ENCODE results near the gene FIBIN. TPM values are rescaled to one million over a fixed set of nuclear protein-coding genes. Genes with fewer than 3 reads are reported as not detected.

Gene FIBIN
- total RNA-seq, 1 experiment from 2014 or later: not detected

DNA sequence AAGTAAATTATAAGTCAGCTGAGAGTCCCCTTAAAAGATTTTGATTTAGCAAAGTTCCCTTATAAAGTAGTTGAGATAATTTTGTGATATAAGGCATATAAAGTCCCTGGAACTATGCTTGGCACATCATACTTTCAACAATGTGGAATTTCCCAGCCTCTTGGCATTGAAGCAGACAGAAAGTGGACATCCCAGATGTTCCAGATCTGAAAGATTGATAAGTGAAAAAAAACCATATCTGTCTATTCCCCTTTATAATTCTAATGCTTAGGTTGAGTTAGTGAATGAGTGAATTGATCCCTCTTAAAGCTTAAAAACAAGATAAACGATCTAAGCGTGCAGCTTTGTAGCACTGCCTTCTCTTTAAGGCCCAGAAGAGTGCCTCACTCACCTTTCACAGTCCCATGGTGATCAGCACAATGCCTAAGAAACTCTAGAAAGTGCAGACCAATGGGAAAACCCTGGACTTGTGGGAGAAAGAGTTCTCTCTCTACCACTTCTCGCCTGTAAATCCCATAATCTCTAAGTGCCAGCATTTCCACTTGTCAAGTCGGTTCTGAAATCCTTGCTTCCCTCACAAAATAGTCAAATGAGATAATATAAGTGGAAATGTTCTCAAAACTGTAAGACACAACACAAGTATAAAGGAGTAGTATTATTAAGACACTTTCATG is 17.8 kb downstream of the FIBIN start:
- H3K79me2 ChIP-seq (ENCODE audit: insufficient read depth, low read length): no peaks in the 10 kb centered on the region
- H3K27me3 ChIP-seq (ENCODE audit: insufficient read depth, low read length): no peaks in the 10 kb centered on the region
- RAD21 ChIA-PET (ENCODE audit: low non-redundant PET in 1 of 2, low total read pairs in 2 of 2, uncharacterized antibody in 2 of 2, unreplicated experiment in 2 of 2): no interaction called here
- no peaks in the 10 kb centered on the region; a peak in 1 of 4 replicates for H3K36me3 ChIP-seq (ENCODE audit: control insufficient read depth in 1 of 2, insufficient read depth in 2 of 2, low read length in 2 of 2)
- DNase-seq (ENCODE audit: low read depth, low spot score) (no peak), ATAC-seq (no peak)
- intact Hi-C loops (cut with micrococcal nuclease): no loop called here
- H3K9ac ChIP-seq (ENCODE audit: low read length): no peak overlapping the region
- no peak overlapping the region for H3K4me3 ChIP-seq (replicated peaks in 1 of 2; ENCODE audit: low read depth in 1 of 2, low read length in 2 of 2)
- no peaks in the 10 kb centered on the region for H3K4me1 ChIP-seq (ENCODE audit: control insufficient read depth in 1 of 2, insufficient read depth in 2 of 2, low read length in 2 of 2)
- no peak overlapping the region for H3K4me2 ChIP-seq (ENCODE audit: low read length)
- H3K9me3 ChIP-seq (ENCODE audit: control insufficient read depth in 1 of 2, insufficient read depth in 1 of 2, low read depth in 1 of 2, low read length in 2 of 2): 0 out of 4 replicates have a peak, but pooled peaks cover 0 to 3% of the 10 kb centered on the region in 2 experiments
- H2AFZ ChIP-seq (ENCODE audit: low read depth, low read length, poor library complexity, severe bottlenecking): no peak overlapping the region
- no peaks in the 10 kb centered on the region for H4K20me1 ChIP-seq (ENCODE audit: insufficient read depth)
- H3K27ac ChIP-seq (ENCODE audit: low read depth, low read length): no peak overlapping the region
- no peaks in the 10 kb centered on the region for H3K9me2 ChIP-seq (ENCODE audit: insufficient read depth)
- BruUV-seq (replicated peaks): no TSS peak
- CTCF ChIA-PET: no interaction called here
- TF ChIP-seq, protein P1, sequence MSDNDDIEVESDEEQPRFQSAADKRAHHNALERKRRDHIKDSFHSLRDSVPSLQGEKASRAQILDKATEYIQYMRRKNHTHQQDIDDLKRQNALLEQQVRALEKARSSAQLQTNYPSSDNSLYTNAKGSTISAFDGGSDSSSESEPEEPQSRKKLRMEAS (IDR thresholded peaks at IDR 0.05): no peak
- TF ChIP-seq EZH2 (IDR thresholded peaks at IDR 0.05) (no peak), EGR1 (IDR thresholded peaks at IDR 0.05; ENCODE audit: low read depth) (no peak), CBX3 (IDR thresholded peaks at IDR 0.05; ENCODE audit: low read depth) (no peak), POLR2AphosphoS5 (IDR thresholded peaks at IDR 0.05; ENCODE audit: low read depth, low read length) (no peak), CEBPB (IDR thresholded peaks at IDR 0.05; ENCODE audit: low read depth) (no peak), RAD21 (IDR thresholded peaks at IDR 0.05; ENCODE audit: low read depth) (no peak), SRF (IDR thresholded peaks at IDR 0.05; ENCODE audit: low read depth) (no peak), FOSL1 (IDR thresholded peaks at IDR 0.05; ENCODE audit: low read depth) (no peak), SP1 (IDR thresholded peaks at IDR 0.05; ENCODE audit: low read depth) (no peak), EZH2phosphoT487 (IDR thresholded peaks at IDR 0.05; ENCODE audit: borderline replicate concordance) (no peak), JUND (IDR thresholded peaks at IDR 0.05) (no peak), ELF1 (IDR thresholded peaks at IDR 0.05; ENCODE audit: borderline replicate concordance, low read depth) (no peak), POLR2A (IDR thresholded peaks at IDR 0.05; ENCODE audit: borderline replicate concordance, extremely low read depth, insufficient read depth, insufficient read length) (no peak), ZFX (IDR thresholded peaks at IDR 0.05) (no peak)
- TF ChIP-seq, protein P2, sequence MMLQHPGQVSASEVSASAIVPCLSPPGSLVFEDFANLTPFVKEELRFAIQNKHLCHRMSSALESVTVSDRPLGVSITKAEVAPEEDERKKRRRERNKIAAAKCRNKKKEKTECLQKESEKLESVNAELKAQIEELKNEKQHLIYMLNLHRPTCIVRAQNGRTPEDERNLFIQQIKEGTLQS (IDR thresholded peaks at IDR 0.05): no peak
- TF ChIP-seq, protein P3, sequence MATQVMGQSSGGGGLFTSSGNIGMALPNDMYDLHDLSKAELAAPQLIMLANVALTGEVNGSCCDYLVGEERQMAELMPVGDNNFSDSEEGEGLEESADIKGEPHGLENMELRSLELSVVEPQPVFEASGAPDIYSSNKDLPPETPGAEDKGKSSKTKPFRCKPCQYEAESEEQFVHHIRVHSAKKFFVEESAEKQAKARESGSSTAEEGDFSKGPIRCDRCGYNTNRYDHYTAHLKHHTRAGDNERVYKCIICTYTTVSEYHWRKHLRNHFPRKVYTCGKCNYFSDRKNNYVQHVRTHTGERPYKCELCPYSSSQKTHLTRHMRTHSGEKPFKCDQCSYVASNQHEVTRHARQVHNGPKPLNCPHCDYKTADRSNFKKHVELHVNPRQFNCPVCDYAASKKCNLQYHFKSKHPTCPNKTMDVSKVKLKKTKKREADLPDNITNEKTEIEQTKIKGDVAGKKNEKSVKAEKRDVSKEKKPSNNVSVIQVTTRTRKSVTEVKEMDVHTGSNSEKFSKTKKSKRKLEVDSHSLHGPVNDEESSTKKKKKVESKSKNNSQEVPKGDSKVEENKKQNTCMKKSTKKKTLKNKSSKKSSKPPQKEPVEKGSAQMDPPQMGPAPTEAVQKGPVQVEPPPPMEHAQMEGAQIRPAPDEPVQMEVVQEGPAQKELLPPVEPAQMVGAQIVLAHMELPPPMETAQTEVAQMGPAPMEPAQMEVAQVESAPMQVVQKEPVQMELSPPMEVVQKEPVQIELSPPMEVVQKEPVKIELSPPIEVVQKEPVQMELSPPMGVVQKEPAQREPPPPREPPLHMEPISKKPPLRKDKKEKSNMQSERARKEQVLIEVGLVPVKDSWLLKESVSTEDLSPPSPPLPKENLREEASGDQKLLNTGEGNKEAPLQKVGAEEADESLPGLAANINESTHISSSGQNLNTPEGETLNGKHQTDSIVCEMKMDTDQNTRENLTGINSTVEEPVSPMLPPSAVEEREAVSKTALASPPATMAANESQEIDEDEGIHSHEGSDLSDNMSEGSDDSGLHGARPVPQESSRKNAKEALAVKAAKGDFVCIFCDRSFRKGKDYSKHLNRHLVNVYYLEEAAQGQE (IDR thresholded peaks at IDR 0.05; ENCODE audit: low read depth): no peak
- TF ChIP-seq, protein P4, sequence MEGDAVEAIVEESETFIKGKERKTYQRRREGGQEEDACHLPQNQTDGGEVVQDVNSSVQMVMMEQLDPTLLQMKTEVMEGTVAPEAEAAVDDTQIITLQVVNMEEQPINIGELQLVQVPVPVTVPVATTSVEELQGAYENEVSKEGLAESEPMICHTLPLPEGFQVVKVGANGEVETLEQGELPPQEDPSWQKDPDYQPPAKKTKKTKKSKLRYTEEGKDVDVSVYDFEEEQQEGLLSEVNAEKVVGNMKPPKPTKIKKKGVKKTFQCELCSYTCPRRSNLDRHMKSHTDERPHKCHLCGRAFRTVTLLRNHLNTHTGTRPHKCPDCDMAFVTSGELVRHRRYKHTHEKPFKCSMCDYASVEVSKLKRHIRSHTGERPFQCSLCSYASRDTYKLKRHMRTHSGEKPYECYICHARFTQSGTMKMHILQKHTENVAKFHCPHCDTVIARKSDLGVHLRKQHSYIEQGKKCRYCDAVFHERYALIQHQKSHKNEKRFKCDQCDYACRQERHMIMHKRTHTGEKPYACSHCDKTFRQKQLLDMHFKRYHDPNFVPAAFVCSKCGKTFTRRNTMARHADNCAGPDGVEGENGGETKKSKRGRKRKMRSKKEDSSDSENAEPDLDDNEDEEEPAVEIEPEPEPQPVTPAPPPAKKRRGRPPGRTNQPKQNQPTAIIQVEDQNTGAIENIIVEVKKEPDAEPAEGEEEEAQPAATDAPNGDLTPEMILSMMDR (IDR thresholded peaks at IDR 0.05 in 2 of 3, conservative IDR thresholded peaks at IDR 0.05 in 1 of 3; ENCODE audit: borderline replicate concordance in 1 of 3, insufficient read depth in 1 of 3, low read depth in 2 of 3, low read length in 2 of 3): no peak
- POLR2A ChIA-PET: no interaction called here
